Muscle of leg (tissue), 11 donors: ENCODE measurements around the gene C6orf89. TPM values are rescaled to one million over a fixed set of nuclear protein-coding genes. Genes with fewer than 3 reads are reported as not detected.
A peak's percentile ranks its signal among the peaks of the same experiment; 100 is the strongest.

Experiments used
- DNase-seq: peaks from one replicate; pipeline ENCODE4 v3.0.0; 2013
- H3K27ac ChIP-seq: one replicate; pipeline ENCODE4 v1.5.1; 2013; ENCODE audit warnings: mild to moderate bottlenecking, low read length, control low read depth
- H3K27me3 ChIP-seq: one replicate; pipeline ENCODE4 v1.6.1; 2013; ENCODE audit warnings: low read length; ENCODE audit not compliant: control insufficient read depth, insufficient read depth
- H3K36me3 ChIP-seq: one replicate; pipeline ENCODE4 v1.6.1; 2013; ENCODE audit warnings: low read length; ENCODE audit not compliant: control insufficient read depth, insufficient read depth
- H3K4me1 ChIP-seq: one replicate; pipeline ENCODE4 v1.6.1; 2013; ENCODE audit warnings: low read length; ENCODE audit not compliant: control insufficient read depth, insufficient read depth
- H3K4me3 ChIP-seq: one replicate; pipeline ENCODE4 v1.5.1; 2013; ENCODE audit warnings: low read length, control low read depth
- H3K9me3 ChIP-seq: replicated peaks from 2 replicates; pipeline ENCODE4 v1.6.1; 2013; ENCODE audit warnings: low read depth, low read length; ENCODE audit not compliant: control insufficient read depth
- WGBS: methylation state at CpG from one replicate; pipeline ENCODE4 v1.1.5; 2013; ENCODE audit warnings: missing lambda C conversion rate; ENCODE audit not compliant: insufficient coverage; 5-methylcytosine and 5-hydroxymethylcytosine counted together
- polyA plus RNA-seq, 8 donors: library from polyadenylated mRNA; unstranded; fragments of 120-200 nt; gene quantifications; one replicate each; pipeline versions ENCODE4 v1.2.1 to v1.2.3, GENCODE V29; 2013; ENCODE audit warnings: inconsistent platforms in 1 of 8, low replicate concordance in 1 of 8; ENCODE audit not compliant: insufficient read length in 8 of 8, insufficient read depth in 1 of 8
- total RNA-seq: library from RNA; stranded (reverse); fragments of 120-200 nt; gene quantifications from one replicate; pipeline ENCODE4 v1.2.4, GENCODE V29; 2013

The C6orf89 gene
- total and polyA plus RNA-seq, 9 donors: 26.7 to 36.2 (median 32.2) TPM

GRCh38 chr6:36863670-36864540 is 21.8 kb upstream of the C6orf89 start:
- no peak overlapping the region for H3K27ac ChIP-seq
- H3K9me3 ChIP-seq: no peaks in the 10 kb centered on the region
- no peak for DNase-seq
- no peaks in the 10 kb centered on the region for H3K27me3 ChIP-seq
- WGBS: 89% methylated on average over 12 of the region's 12 CpGs
- peaks cover 24% of the 10 kb centered on the region for H3K36me3 ChIP-seq
- no peak overlapping the region for H3K4me3 ChIP-seq
- H3K4me1 ChIP-seq: peaks cover 4% of the 10 kb centered on the region

- no peaks in the 10 kb centered on the region for H3K9me3 ChIP-seq
- no peak overlapping the region for H3K27ac ChIP-seq
- peaks cover 4% of the 10 kb centered on the region for H3K4me1 ChIP-seq
- H3K27me3 ChIP-seq: no peaks in the 10 kb centered on the region
- H3K36me3 ChIP-seq: peaks cover 33% of the 10 kb centered on the region
- DNase-seq: no peak
- no peak overlapping the region for H3K4me3 ChIP-seq
- WGBS: no CpG with 5 or more reads among the region's 2 CpGs
These were observed 19.9 kb upstream of the C6orf89 start for GRCh38 chr6:36865835-36866234.

- H3K4me1 ChIP-seq: peaks cover 4% of the 10 kb centered on the region
- no peak overlapping the region for H3K27ac ChIP-seq
- H3K36me3 ChIP-seq: peaks cover 33% of the 10 kb centered on the region
- H3K9me3 ChIP-seq: no peaks in the 10 kb centered on the region
- H3K4me3 ChIP-seq: no peak overlapping the region
- no peak for DNase-seq
- H3K27me3 ChIP-seq: no peaks in the 10 kb centered on the region
- 86% methylated on average over 1 of the region's 4 CpGs for WGBS
These were observed 18.1 kb upstream of the C6orf89 start for GRCh38 chr6:36867471-36868224.

- no peak for DNase-seq
- Histone ChIP-seq H3K36me3 (peaks cover 21% of the 10 kb centered on the region), H3K27me3 (no peaks in the 10 kb centered on the region), H3K4me3 (no peak overlapping the region), H3K27ac (no peak overlapping the region), H3K4me1 (peaks cover 15% of the 10 kb centered on the region), H3K9me3 (no peaks in the 10 kb centered on the region)
- 92% methylated on average over 2 of the region's 3 CpGs for WGBS
These were observed 14.1 kb upstream of the C6orf89 start for GRCh38 chr6:36871686-36872085.

- Histone ChIP-seq H3K4me3 (no peak overlapping the region), H3K4me1 (peaks cover 12% of the 10 kb centered on the region), H3K36me3 (peaks cover 14% of the 10 kb centered on the region), H3K9me3 (no peaks in the 10 kb centered on the region), H3K27me3 (no peaks in the 10 kb centered on the region), H3K27ac (no peak overlapping the region)
- WGBS: no CpG with 5 or more reads among the region's 1 CpG
- no peak for DNase-seq
These were observed 12.6 kb upstream of the C6orf89 start for GRCh38 chr6:36873115-36873514.

GRCh38 chr6:36873612-36874442 is 11.9 kb upstream of the C6orf89 start:
- Histone ChIP-seq H3K4me3 (peak overlapping the region; percentile 79), H3K27ac (peak overlapping the region; percentile 96), H3K27me3 (peaks cover 2% of the 10 kb centered on the region), H3K9me3 (no peaks in the 10 kb centered on the region), H3K4me1 (peaks cover 12% of the 10 kb centered on the region), H3K36me3 (peaks cover 14% of the 10 kb centered on the region)
- no peak for DNase-seq
- 14% methylated on average over 2 of the region's 11 CpGs for WGBS

- no peaks in the 10 kb centered on the region for H3K9me3 ChIP-seq
- peak within 1 kb of the TSS; percentile 79 for H3K4me3 ChIP-seq
- peak; percentile 97 for DNase-seq
- H3K27ac ChIP-seq: peak within 1 kb of the TSS; percentile 96
- WGBS: under 1% methylated on average over 48 of the region's 54 CpGs
- peaks cover 3% of the 10 kb centered on the region for H3K27me3 ChIP-seq
- H3K36me3 ChIP-seq: peaks cover 11% of the 10 kb centered on the region
- peaks cover 12% of the 10 kb centered on the region for H3K4me1 ChIP-seq
These were observed 11.1 kb upstream of the C6orf89 start, which contains the start of gene PPIL1 for GRCh38 chr6:36874443-36875249. Gene PPIL1 (minus strand): TSS chr6:36874803. CDS start chr6:36874772, 31 bp downstream.

- H3K4me3 ChIP-seq: peak overlapping the region; percentile 79
- peaks cover 3% of the 10 kb centered on the region for H3K27me3 ChIP-seq
- peaks cover 9% of the 10 kb centered on the region for H3K36me3 ChIP-seq
- H3K4me1 ChIP-seq: peaks cover 12% of the 10 kb centered on the region
- H3K9me3 ChIP-seq: no peaks in the 10 kb centered on the region
- H3K27ac ChIP-seq: peak overlapping the region; percentile 96
- WGBS: 36% methylated on average over 5 of the region's 6 CpGs
- no peak for DNase-seq
These were observed 10.5 kb upstream of the C6orf89 start for GRCh38 chr6:36875250-36875633.

GRCh38 chr6:36884610-36885009 is 1.1 kb upstream of the C6orf89 start:
- no peaks in the 10 kb centered on the region for H3K36me3 ChIP-seq
- no CpG with 5 or more reads among the region's 3 CpGs for WGBS
- H3K4me3 ChIP-seq: no peak overlapping the region
- DNase-seq: no peak
- no peaks in the 10 kb centered on the region for H3K9me3 ChIP-seq
- peaks cover 8% of the 10 kb centered on the region for H3K4me1 ChIP-seq
- no peaks in the 10 kb centered on the region for H3K27me3 ChIP-seq
- no peak overlapping the region for H3K27ac ChIP-seq
